Jurkat, Clone E6-1 (cell line): ENCODE results near the gene RPL11. TPM values are rescaled to one million over a fixed set of nuclear protein-coding genes. Genes with fewer than 3 reads are reported as not detected.
"Not testable (repeated sequence)": the region's sequence is repeated elsewhere in the genome, so short reads cannot be mapped to it uniquely, and the experiment has no call there.

Source experiments
- DNase-seq: peaks from one replicate; pipeline ENCODE4 v3.0.0-alpha.2; 2011; ENCODE audit warnings: low read depth, low spot score
- H3K4me3 ChIP-seq: 2 replicates; pipeline ENCODE4 v1.5.1; 2011; ENCODE audit warnings: mild to moderate bottlenecking, low read length, control low read depth, moderate library complexity
- polyA plus RNA-seq: library from polyadenylated mRNA; unstranded; fragments of >200 nt; gene quantifications from one replicate; pipeline ENCODE4 v1.2.1, GENCODE V29; 2012; ENCODE audit warnings: missing spikeins; ENCODE audit not compliant: insufficient read length, insufficient read depth

Gene RPL11
- polyA plus RNA-seq, result 3,457 TPM

GRCh38 chr1:23691499-23692307 lies at the start of gene RPL11:
Gene RPL11, plus strand, starts transcription at chr1:23691806. Its CDS starts 18 bp downstream, at chr1:23691824.
- H3K4me3 ChIP-seq, result peak within 1 kb of the TSS; percentile 90
- DNase-seq, result peak; percentile 95

- no peak for DNase-seq
- H3K4me3 ChIP-seq, result no peak overlapping the region
Measured at GRCh38 chr1:23643736-23644554, 47.7 kb upstream of the RPL11 start.

GRCh38 chr1:23644555-23644866 lies 47.1 kb upstream of the RPL11 start:
- H3K4me3 ChIP-seq, result no peak overlapping the region
- DNase-seq, result no peak

GRCh38 chr1:23645338-23645737 lies 46.3 kb upstream of the RPL11 start:
- no peak for DNase-seq
- H3K4me3 ChIP-seq, result no peak overlapping the region

GRCh38 chr1:23646091-23646490 lies 45.5 kb upstream of the RPL11 start:
- DNase-seq, result no peak
- H3K4me3 ChIP-seq, result no peak overlapping the region

- no peak for DNase-seq
- no peak overlapping the region for H3K4me3 ChIP-seq
Measured at GRCh38 chr1:23646541-23646940, 45.1 kb upstream of the RPL11 start.

- DNase-seq, result no peak
- no peak overlapping the region for H3K4me3 ChIP-seq
Measured at GRCh38 chr1:23648576-23648975, 43.0 kb upstream of the RPL11 start.

- H3K4me3 ChIP-seq, result not testable (repeated sequence)
Measured at GRCh38 chr1:23649157-23649556, 42.4 kb upstream of the RPL11 start.

GRCh38 chr1:23650344-23650990 lies 41.1 kb upstream of the RPL11 start:
- no peak for DNase-seq
- no peak overlapping the region for H3K4me3 ChIP-seq

More at GRCh38 chr1:23649157-23649556, 42.4 kb upstream of the RPL11 start:
- DNase-seq, result not testable (repeated sequence)

- no peak overlapping the region for H3K4me3 ChIP-seq
- no peak for DNase-seq
Measured at GRCh38 chr1:23651069-23651808, 40.4 kb upstream of the RPL11 start.

GRCh38 chr1:23657659-23658275 lies 33.8 kb upstream of the RPL11 start:
- no peak overlapping the region for H3K4me3 ChIP-seq
- DNase-seq, result no peak

- H3K4me3 ChIP-seq, result no peak overlapping the region
- no peak for DNase-seq
Measured at GRCh38 chr1:23660671-23661070, 30.9 kb upstream of the RPL11 start.

- DNase-seq, result no peak
Measured at GRCh38 chr1:23661887-23662286, 29.7 kb upstream of the RPL11 start.

GRCh38 chr1:23664837-23665795 lies 26.5 kb upstream of the RPL11 start:
- H3K4me3 ChIP-seq, result no peak overlapping the region
- DNase-seq, result peak; percentile 48

More at GRCh38 chr1:23661887-23662286, 29.7 kb upstream of the RPL11 start:
- no peak overlapping the region for H3K4me3 ChIP-seq

- no peak for DNase-seq
- H3K4me3 ChIP-seq, result no peak overlapping the region
Measured at GRCh38 chr1:23667411-23667810, 24.2 kb upstream of the RPL11 start.

GRCh38 chr1:23670709-23671108 lies 20.9 kb upstream of the RPL11 start:
- H3K4me3 ChIP-seq, result no peak overlapping the region
- no peak for DNase-seq

- H3K4me3 ChIP-seq, result no peak overlapping the region
- DNase-seq, result peak; percentile 28
Measured at GRCh38 chr1:23673086-23673813, 18.4 kb upstream of the RPL11 start.
